H54 (cell line): Measurements from ENCODE around the gene KDM4B.
"Not testable (repeated sequence)": the region's sequence is repeated elsewhere in the genome, so short reads cannot be mapped to it uniquely, and the experiment has no call there.

ENCODE experiments used
- DNase-seq: peaks from one replicate; pipeline ENCODE4 v3.0.0; 2011; ENCODE audit warnings: low spot score, mixed read lengths; ENCODE audit not compliant: insufficient read length
- FAIRE-seq: peaks from 3 replicates; lab custom pipeline; 2011; peaks lifted over from hg19 to GRCh38; lab: Jason Lieb, UNC
- POLR2A ChIP-seq: IDR thresholded peaks from 2 replicates; pipeline ENCODE4 v1.6.1; 2011; ENCODE audit warnings: low read depth, mild to moderate bottlenecking, low read length

The KDM4B gene

DNA sequence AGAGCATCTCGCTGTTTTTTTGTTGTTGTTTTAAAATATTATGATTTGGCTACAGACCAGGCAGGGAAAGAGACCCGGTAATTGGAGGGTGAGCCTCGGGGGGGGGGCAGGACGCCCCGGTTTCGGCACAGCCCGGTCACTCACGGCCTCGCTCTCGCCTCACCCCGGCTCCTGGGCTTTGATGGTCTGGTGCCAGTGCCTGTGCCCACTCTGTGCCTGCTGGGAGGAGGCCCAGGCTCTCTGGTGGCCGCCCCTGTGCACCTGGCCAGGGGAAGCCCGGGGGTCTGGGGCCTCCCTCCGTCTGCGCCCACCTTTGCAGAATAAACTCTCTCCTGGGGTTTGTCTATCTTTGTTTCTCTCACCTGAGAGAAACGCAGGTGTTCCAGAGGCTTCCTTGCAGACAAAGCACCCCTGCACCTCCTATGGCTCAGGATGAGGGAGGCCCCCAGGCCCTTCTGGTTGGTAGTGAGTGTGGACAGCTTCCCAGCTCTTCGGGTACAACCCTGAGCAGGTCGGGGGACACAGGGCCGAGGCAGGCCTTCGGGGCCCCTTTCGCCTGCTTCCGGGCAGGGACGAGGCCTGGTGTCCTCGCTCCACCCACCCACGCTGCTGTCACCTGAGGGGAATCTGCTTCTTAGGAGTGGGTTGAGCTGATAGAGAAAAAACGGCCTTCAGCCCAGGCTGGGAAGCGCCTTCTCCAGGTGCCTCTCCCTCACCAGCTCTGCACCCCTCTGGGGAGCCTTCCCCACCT lies 183.3 kb downstream of the KDM4B start:
- DNase-seq (no peak), FAIRE-seq (no peak)
- no peak for TF ChIP-seq POLR2A

GRCh38 chr19:5152767-5153532 lies 184.0 kb downstream of the KDM4B start:
- no peak for TF ChIP-seq POLR2A
- DNase-seq = no peak
- no peak for FAIRE-seq

GRCh38 chr19:5153601-5154128 lies 184.8 kb downstream of the KDM4B start:
- no peak for TF ChIP-seq POLR2A
- DNase-seq (no peak), FAIRE-seq (no peak)

DNA sequence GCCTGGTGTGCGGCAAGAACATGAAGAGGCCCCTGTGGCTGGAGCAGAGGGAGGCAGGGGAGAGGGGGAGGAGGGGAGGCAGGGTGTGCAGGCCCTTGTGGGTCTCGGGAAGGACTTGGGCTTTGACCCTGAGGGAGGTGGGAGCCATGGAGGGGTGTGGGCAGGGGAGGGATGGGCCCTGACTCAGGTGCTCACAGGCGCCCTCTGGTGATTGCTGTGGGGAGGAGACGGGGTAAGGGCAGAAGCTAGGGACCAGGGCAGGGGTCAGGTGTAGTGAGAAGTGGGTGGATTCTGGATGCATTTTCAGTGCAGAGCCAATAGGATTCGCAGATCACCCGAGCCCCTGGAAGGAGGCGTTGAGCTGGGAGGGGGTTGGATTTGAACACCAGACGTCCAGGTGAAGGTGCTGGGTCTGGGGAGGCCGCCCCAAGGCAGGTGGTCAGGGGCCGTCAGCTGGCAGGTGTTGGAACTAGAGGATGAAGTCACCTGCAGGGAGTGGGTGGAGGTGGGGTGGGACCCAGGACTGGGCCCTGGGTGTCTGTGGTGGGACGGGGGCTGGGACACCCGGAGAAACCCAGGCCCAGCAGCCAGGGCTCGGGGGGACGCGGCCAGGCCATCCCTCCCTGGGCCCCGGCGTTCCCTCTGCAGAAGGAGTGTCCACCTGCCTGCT lies 185.4 kb downstream of the KDM4B start:
- DNase-seq (no peak), FAIRE-seq (no peak)
- TF ChIP-seq POLR2A = no peak

DNA sequence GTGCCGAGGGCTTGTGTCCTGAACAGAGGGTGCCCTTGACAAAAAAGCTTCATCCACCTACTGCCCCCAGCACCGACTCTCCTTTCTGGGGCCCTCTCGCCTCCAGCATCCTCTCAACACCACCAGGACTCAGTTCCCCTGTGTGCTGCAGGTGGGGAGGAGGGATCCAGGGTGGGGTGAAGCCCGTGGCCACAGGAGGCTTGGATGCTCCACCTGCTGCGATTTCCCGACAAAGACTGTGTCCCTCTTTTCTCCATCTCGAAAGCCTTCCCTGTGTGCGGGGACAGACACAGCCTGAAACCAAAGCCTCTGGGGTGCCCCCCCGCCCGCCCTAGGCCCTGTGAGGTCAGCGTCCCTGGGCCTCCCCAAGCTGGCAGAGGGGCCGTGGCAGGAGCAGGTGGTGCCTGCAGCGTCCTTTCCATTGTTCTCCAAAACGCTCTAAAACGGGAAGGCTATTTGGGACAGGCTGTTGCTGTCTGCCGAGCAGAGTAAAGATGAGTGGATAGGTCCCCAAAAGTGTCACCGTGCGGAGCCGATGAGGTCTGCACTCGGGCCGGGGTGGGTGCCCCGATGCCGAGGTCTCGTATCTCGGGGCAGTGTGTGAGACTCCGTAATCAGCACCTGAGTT lies 186.0 kb downstream of the KDM4B start:
- no peak for FAIRE-seq

GRCh38 chr19:5155586-5156210 lies 186.8 kb downstream of the KDM4B start:
- DNase-seq (no peak), FAIRE-seq (no peak)
- no peak for TF ChIP-seq POLR2A

More for the DNA sequence above, 186.0 kb downstream of the KDM4B start:
- no peak for DNase-seq
- TF ChIP-seq POLR2A = no peak

DNA sequence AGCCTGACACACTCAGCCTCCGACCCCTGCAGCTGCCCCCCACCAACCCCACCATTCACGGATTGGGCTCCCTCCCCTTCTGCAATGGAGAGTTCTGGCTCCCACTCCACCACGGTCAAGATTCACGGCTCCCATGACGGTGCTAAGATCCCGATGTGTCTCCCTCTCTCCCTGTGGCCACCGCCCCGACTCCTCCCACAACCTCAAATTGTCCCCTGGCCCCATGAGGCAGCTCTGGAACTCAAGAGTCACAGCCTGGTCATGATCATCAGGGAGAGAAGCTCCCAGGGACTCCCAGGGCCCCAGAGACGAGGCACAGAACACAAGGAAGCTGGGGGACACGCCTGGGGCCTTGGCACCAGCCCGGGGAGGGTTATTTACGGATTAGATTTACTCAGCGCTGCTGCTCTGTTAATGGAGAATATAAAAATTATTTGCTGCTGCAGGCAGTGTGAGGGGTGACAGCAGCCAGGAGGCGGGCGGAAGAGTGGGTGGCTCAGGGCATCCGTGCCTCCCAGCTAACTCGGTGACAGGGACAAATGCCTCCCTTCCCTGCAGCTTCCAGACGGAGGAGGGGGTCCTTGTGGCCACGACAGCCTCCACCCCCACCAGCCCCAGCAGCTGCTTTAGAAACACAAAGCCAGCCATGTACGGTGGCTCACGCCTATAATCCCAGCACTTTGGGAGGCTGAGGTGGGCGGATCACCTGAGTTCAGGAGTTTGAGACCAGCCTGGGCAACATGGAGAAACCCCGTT lies 187.5 kb downstream of the KDM4B start:
- FAIRE-seq (no peak), DNase-seq (no peak)
- TF ChIP-seq POLR2A = no peak

DNA sequence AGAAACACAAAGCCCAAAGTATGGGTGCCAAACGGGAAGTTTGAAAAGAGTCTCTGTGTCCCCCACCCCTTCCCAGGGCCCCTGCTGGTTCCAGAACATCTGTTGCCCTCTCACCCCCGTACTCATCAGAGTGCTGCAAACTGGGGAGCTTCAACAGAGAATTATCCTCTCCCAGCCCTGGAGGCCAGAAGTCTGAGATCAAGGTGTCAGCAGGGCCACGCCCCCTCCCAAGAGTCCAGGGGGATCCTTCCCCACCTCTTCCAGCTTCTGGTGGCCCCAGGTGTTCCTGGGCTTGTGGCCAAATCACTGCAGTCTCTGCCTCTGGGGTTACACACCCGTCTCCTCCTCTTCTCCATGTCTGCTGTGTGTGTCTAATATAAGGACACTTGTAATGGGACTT lies 188.3 kb downstream of the KDM4B start:
- FAIRE-seq = no peak
- TF ChIP-seq POLR2A = no peak
- DNase-seq = no peak

GRCh38 chr19:5158549-5159134 lies 189.7 kb downstream of the KDM4B start:
- DNase-seq, FAIRE-seq: not testable (repeated sequence)

GRCh38 chr19:5160158-5160795 lies 191.4 kb downstream of the KDM4B start:
- FAIRE-seq, DNase-seq: not testable (repeated sequence)

GRCh38 chr19:5164845-5165696 lies 196.2 kb downstream of the KDM4B start:
- DNase-seq, FAIRE-seq: not testable (repeated sequence)
